ENCODE results near the gene RBM39.
"Not testable (repeated sequence)": the region's sequence is repeated elsewhere in the genome, so short reads cannot be mapped to it uniquely, and the experiment has no call there.

Gene RBM39

GRCh38 chr20:35741892-35742740, at the start of gene RBM39:
TSS of gene RBM39 (minus strand) at chr20:35742260. CDS start at chr20:35740874, 1,386 bp downstream.
- peak; percentile 98 for DNase-seq (ENCODE audit: low read depth)

- DNase-seq (ENCODE audit: low read depth): no peak
These were observed 49.8 kb upstream of the RBM39 start for GRCh38 chr20:35791821-35792220.

GRCh38 chr20:35791097-35791496, 49.0 kb upstream of the RBM39 start:
- DNase-seq (ENCODE audit: low read depth): no peak

GRCh38 chr20:35788796-35789195, 46.7 kb upstream of the RBM39 start:
- DNase-seq (ENCODE audit: low read depth): no peak

GRCh38 chr20:35785541-35785940, 43.5 kb upstream of the RBM39 start:
- not testable (repeated sequence) for DNase-seq (ENCODE audit: low read depth)

- DNase-seq (ENCODE audit: low read depth): not testable (repeated sequence)
These were observed 41.8 kb upstream of the RBM39 start for GRCh38 chr20:35783811-35784210.

GRCh38 chr20:35776513-35777101, 34.5 kb upstream of the RBM39 start:
- no peak for DNase-seq (ENCODE audit: low read depth)

GRCh38 chr20:35774391-35774790, 32.3 kb upstream of the RBM39 start:
- no peak for DNase-seq (ENCODE audit: low read depth)

- DNase-seq (ENCODE audit: low read depth): peak; percentile 9
These were observed 31.2 kb upstream of the RBM39 start for GRCh38 chr20:35773154-35773751.

- no peak for DNase-seq (ENCODE audit: low read depth)
These were observed 30.6 kb upstream of the RBM39 start for GRCh38 chr20:35772563-35773058.

GRCh38 chr20:35771689-35772562, 29.9 kb upstream of the RBM39 start, which contains the start of gene PHF20:
TSS of gene PHF20 (plus strand) at chr20:35772015. CDS start at chr20:35801523, 29,508 bp downstream.
- peak; percentile 99 for DNase-seq (ENCODE audit: low read depth)

GRCh38 chr20:35771367-35771688, 29.3 kb upstream of the RBM39 start:
- no peak for DNase-seq (ENCODE audit: low read depth)

GRCh38 chr20:35768731-35769664, 26.9 kb upstream of the RBM39 start:
- peak; percentile 22 for DNase-seq (ENCODE audit: low read depth)

GRCh38 chr20:35767683-35768481, 25.8 kb upstream of the RBM39 start:
- peak; percentile 52 for DNase-seq (ENCODE audit: low read depth)

GRCh38 chr20:35766843-35767242, 24.8 kb upstream of the RBM39 start:
- no peak for DNase-seq (ENCODE audit: low read depth)

GRCh38 chr20:35764936-35765335, 22.9 kb upstream of the RBM39 start:
- DNase-seq (ENCODE audit: low read depth): not testable (repeated sequence)

- DNase-seq (ENCODE audit: low read depth): no peak
These were observed 20.4 kb upstream of the RBM39 start for GRCh38 chr20:35762461-35762860.

GRCh38 chr20:35761548-35761947, 19.5 kb upstream of the RBM39 start:
- not testable (repeated sequence) for DNase-seq (ENCODE audit: low read depth)

GRCh38 chr20:35757098-35757705, 15.1 kb upstream of the RBM39 start:
- no peak for DNase-seq (ENCODE audit: low read depth)
